Effector memory CD4-positive, alpha-beta T cell (primary cell): ENCODE data around the gene C19orf33.

Source experiments
- DNase-seq, 3 donors: peaks; one replicate each; pipeline ENCODE4 v3.0.0-alpha.2; 2020
- H3K27ac ChIP-seq: 2 replicates; pipeline ENCODE4 v1.7.0; 2013; ENCODE audit warnings: mild to moderate bottlenecking, low read length, moderate library complexity; ENCODE audit not compliant: insufficient read depth, poor library complexity, severe bottlenecking
- H3K27me3 ChIP-seq: replicated peaks from 2 replicates; pipeline ENCODE4 v1.7.0; 2013; ENCODE audit warnings: mild to moderate bottlenecking, low read length; ENCODE audit not compliant: insufficient read depth, control insufficient read depth, poor library complexity, severe bottlenecking
- H3K36me3 ChIP-seq: 2 replicates; pipeline ENCODE4 v1.7.0; 2013; ENCODE audit warnings: mild to moderate bottlenecking, low read length, moderate library complexity; ENCODE audit not compliant: control insufficient read depth, insufficient read depth
- H3K4me1 ChIP-seq: 2 replicates; pipeline ENCODE4 v1.7.0; 2013; ENCODE audit warnings: low read length, mild to moderate bottlenecking; ENCODE audit not compliant: control insufficient read depth, insufficient read depth, poor library complexity, severe bottlenecking
- H3K4me3 ChIP-seq: 2 replicates; pipeline ENCODE4 v1.7.0; 2013; ENCODE audit warnings: low read length, low read depth, mild to moderate bottlenecking; ENCODE audit not compliant: insufficient read depth, poor library complexity, severe bottlenecking
- H3K9me3 ChIP-seq: 2 replicates; pipeline ENCODE4 v1.7.0; 2013; ENCODE audit warnings: mild to moderate bottlenecking, low read length, moderate library complexity; ENCODE audit not compliant: control insufficient read depth

C19orf33 gene

DNA sequence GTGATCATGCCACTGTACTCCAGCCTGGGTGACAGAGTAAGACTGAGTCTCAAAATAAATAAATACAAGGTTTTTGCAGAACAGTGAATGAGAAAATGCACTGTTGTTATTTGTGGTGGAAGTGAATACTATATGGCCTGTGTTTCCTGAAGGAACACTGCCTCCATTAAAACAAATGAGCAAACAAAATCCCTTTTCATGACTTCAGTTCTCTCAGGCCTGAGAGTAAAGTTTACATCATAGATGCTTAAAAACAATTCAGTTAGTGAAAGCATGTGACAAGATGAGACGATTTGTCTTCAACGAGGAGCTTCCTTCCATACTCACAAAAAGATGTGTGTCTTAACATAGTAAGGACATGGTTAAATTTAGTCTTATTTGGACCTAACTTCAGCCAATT, 25.3 kb upstream of the C19orf33 start:
- no peak for DNase-seq
- no peak overlapping the region for H3K4me3 ChIP-seq
- H3K27ac ChIP-seq = no peak overlapping the region
- no peaks in the 10 kb centered on the region for H3K9me3 ChIP-seq
- no peaks in the 10 kb centered on the region for H3K27me3 ChIP-seq
- H3K36me3 ChIP-seq = no peaks in the 10 kb centered on the region
- no peaks in the 10 kb centered on the region for H3K4me1 ChIP-seq

DNA sequence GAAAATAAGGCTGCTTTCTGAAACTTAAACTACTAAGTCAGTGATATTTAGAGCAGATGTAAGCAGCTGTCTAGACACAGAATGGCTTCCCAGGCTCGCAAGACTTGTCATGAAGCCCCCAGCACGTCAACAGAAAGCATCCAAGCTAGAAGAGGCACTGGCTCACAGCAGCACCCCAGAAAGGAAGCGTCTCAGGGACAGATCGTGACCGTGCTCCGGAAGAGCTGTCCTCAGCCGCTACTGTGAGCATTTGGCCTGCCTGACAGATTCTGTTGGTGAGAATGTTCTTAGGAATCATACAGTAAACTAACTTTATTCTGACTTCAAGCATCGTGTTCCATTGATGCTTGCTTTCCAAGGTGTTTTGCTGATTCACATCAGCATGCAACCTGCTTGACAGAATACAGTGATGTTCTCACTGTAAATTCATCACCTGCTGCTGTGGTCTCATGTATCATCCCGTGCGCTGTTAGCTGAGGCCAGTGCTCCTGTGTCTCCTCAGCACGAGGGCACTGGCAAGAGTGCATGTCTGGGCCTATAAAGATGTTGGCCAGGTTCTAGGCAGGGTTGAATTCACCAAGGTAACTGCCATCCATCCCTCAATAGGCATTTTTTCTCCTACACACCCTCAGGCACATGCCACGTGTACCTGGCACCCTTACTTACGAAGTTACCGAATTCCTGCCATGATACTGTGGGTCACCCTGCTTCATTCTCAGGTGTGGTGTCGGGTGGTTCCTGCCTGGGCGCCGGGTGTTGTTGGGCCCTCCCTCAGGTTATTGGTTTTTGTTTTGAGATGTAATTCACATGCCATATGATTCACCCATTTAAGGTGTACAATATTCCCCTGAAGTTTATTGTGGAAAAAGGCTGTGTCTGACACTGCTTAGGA, 23.8 kb upstream of the C19orf33 start:
- Histone ChIP-seq H3K9me3 (no peaks in the 10 kb centered on the region), H3K27ac (no peak overlapping the region), H3K27me3 (no peaks in the 10 kb centered on the region), H3K36me3 (peaks cover 8% of the 10 kb centered on the region), H3K4me3 (no peak overlapping the region), H3K4me1 (no peaks in the 10 kb centered on the region)
- no peak for DNase-seq

DNA sequence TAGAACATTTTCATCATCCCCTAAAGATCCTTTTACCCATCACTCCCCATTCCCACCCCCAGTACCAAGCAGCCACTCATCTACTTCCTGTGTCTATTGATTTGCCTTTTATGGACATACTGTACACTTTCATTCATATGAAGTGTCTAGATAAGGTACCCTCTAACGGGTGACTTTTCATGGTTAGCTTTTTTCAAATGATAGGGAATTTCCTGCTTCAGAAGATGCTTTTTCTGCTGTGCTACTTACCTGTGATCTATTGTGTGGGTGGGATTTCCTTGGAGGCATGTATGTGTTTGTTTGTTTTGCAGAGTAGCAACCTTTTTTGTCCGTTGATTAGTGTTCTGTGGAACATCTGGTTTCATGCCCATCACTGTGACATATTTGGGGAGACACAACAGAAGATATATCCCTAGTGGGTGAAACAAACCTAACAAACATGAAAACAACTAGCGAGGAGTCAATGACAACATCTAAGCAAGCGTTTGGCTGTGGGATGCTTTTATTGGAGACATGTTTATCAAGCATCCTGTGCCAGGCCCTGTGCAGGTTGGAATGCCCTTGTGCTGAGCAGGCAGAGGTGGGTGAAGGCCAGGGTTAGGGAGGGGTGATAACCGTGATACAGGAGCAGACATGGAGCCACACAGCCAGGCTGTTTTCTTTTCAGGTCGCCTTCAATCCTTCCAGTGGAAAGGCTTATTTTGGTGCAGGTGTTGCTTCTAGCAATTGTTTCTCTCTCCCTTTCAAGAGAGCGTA, 22.1 kb upstream of the C19orf33 start:
- Histone ChIP-seq H3K36me3 (peaks cover 9% of the 10 kb centered on the region), H3K9me3 (no peaks in the 10 kb centered on the region), H3K4me3 (no peak overlapping the region), H3K4me1 (no peaks in the 10 kb centered on the region), H3K27me3 (no peaks in the 10 kb centered on the region), H3K27ac (no peak overlapping the region)
- DNase-seq = no peak

DNA sequence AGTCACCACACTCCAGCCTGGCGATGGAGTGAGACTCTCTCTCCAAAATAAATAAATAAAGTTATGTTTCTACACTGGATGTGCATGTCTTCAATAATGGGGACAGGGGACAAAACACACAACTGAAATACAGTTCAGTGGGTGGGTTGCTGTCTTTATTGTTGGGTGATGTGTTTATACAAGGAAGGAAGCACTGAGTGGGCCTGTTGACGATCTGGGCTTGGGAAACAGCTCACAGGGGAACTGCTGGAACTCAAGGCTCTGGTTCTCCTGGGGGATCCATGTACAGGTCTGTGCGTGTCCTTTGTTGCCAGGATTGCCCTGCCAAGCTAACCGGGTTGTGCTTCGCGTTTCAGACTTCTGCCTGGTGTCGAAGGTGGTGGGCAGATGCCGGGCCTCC, 20.8 kb upstream of the C19orf33 start:
- H3K27me3 ChIP-seq = no peaks in the 10 kb centered on the region
- H3K4me3 ChIP-seq = no peak overlapping the region
- DNase-seq = no peak
- peaks cover 12% of the 10 kb centered on the region for H3K36me3 ChIP-seq
- no peak overlapping the region for H3K27ac ChIP-seq
- H3K4me1 ChIP-seq = no peaks in the 10 kb centered on the region
- no peaks in the 10 kb centered on the region for H3K9me3 ChIP-seq

- no peak for DNase-seq
- H3K27ac ChIP-seq = no peak overlapping the region
- H3K4me1 ChIP-seq = no peaks in the 10 kb centered on the region
- H3K9me3 ChIP-seq = no peaks in the 10 kb centered on the region
- H3K27me3 ChIP-seq = no peaks in the 10 kb centered on the region
- no peak overlapping the region for H3K4me3 ChIP-seq
- peaks cover 14% of the 10 kb centered on the region for H3K36me3 ChIP-seq
Measured at GRCh38 chr19:38284422-38284821, 19.6 kb upstream of the C19orf33 start.

DNA sequence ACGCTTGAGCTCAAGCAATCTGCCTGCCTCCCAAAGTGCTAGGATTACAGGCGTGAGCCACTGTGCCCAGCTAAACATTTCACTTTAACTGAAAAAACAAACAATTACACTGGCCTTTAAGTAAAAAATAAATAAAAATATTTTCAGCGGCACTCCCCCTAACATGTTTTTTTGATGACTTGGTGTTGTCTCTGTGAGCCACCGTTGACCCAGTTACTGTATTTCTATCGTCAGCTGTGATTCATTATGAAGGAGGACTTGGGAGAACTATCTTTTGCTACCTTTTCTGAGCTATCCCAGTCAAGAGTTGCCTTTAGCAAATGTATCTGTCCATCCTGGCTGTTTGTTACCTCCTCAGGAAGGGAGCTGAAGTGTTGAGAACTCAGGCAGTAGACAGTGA, 18.5 kb upstream of the C19orf33 start:
- DNase-seq = no peak
- Histone ChIP-seq H3K4me3 (no peak overlapping the region), H3K27ac (no peak overlapping the region), H3K27me3 (no peaks in the 10 kb centered on the region), H3K36me3 (peaks cover 19% of the 10 kb centered on the region), H3K9me3 (no peaks in the 10 kb centered on the region), H3K4me1 (no peaks in the 10 kb centered on the region)

GRCh38 chr19:38287604-38288003, 16.4 kb upstream of the C19orf33 start:
- Histone ChIP-seq H3K4me3 (no peak overlapping the region), H3K27ac (no peak overlapping the region), H3K9me3 (no peaks in the 10 kb centered on the region), H3K4me1 (no peaks in the 10 kb centered on the region), H3K27me3 (no peaks in the 10 kb centered on the region), H3K36me3 (peaks cover 34% of the 10 kb centered on the region)
- DNase-seq = no peak

DNA sequence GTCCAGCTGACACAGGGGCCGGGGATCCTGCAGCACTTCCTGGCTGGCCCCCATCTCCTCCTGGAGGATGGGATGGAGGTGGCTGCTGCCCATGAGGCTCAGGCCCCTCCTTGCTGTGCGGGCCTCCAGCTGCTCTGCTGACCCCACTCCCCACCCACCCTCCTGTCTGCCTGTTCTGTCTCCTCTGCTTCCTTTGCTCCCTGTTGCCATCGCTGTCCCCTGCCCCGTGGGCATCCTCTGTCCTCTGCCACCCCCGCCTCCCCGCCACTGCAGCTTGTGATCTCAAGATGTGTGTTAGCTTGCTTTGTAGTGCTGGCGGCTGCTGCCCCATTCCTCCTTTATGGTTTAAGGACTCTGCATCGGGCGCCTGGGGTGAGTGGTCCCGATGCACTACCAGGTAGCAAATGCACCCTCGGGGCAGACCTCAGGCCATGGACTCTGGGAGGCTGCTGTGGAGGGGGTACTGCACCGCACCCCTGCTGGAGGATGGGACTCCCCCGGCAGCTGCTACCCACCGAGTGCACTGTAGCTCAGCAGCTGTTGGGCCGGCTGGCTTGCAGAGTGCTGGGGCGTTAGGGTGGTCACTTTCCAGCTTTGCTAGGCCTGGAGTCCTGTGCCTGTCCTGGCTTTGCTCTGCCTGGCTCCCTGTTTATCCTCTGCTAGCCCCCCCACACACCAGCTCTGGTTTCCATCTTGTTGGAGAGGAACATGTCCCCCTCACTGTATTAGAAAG, 15.8 kb upstream of the C19orf33 start:
- Histone ChIP-seq H3K9me3 (no peaks in the 10 kb centered on the region), H3K36me3 (peaks cover 35% of the 10 kb centered on the region), H3K4me3 (no peak overlapping the region), H3K27ac (no peak overlapping the region), H3K4me1 (no peaks in the 10 kb centered on the region), H3K27me3 (no peaks in the 10 kb centered on the region)
- DNase-seq = no peak

- Histone ChIP-seq H3K4me1 (no peaks in the 10 kb centered on the region), H3K36me3 (peaks cover 30% of the 10 kb centered on the region), H3K4me3 (no peak overlapping the region), H3K27ac (no peak overlapping the region), H3K9me3 (no peaks in the 10 kb centered on the region), H3K27me3 (no peaks in the 10 kb centered on the region)
- no peak for DNase-seq
Measured at GRCh38 chr19:38289955-38290354, 14.1 kb upstream of the C19orf33 start.
